ENCODE data around the gene ATG5. TPM values are rescaled to one million over a fixed set of nuclear protein-coding genes. Genes with fewer than 3 reads are reported as not detected.

ATG5 gene
- polyA plus RNA-seq, 1 of the 3 experiments (the other 2 are of a cell fraction): 15.5 TPM

DNA sequence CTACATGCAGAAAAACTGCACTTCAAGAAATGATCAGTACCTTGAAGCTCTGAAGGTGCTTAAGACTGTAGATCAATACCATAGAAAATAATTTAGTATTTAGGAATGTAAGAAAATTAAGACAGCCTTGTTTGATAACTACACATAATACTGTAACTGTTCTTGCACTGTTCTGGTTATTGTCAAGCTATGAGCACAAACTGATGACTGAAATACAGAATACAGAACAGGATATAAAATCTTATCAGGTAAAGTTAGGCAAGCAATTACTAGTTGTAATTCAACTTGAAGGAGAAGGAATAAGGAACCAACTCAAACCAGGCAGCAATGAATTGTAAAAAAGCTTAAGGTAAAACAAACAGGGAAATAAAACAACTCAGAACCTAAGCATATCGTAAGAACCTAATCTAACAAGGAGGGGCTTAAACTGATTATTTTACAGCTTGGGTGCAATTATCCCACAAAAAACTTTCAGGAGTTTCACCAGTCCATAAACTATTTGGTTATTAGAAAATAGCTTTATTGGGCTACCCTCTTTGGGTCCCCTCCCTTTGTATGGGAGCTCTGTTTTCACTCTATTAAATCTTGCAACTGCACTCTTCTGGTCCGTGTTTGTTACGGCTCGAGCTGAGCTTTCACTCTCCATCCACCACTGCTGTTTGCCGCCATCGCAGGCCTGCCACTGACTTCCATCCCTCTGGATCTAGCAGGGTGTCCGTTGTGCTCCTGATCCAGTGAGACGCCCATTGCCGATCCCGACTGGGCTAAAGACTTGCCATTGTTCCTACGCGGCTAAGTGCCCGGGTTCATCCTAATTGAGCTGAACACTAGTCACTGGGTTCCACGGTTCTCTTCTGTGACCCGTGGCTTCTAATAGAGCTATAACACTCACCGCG, 97.7 kb downstream of the ATG5 start:
- no peaks in the 10 kb centered on the region for H3K9me3 ChIP-seq
- ChIA-PET CTCF (no interaction called here), POLR2A (no interaction called here)
- no peaks in the 10 kb centered on the region for H4K20me1 ChIP-seq (ENCODE audit: insufficient read depth)
- H3K36me3 ChIP-seq (replicated peaks in 1 of 2; ENCODE audit: control insufficient read depth in 1 of 2, insufficient read depth in 2 of 2, low read length in 1 of 2): no peaks in the 10 kb centered on the region
- no peak overlapping the region for H2AFZ ChIP-seq (ENCODE audit: low read depth)
- H3K9me2 ChIP-seq: no peaks in the 10 kb centered on the region
- no peak for DNase-seq
- H3K27ac ChIP-seq (ENCODE audit: low read depth in 2 of 2, low read length in 1 of 2): no peak overlapping the region
- no peaks in the 10 kb centered on the region for H3F3A ChIP-seq (replicated peaks; ENCODE audit: insufficient read depth)
- H3K9ac ChIP-seq: no peak overlapping the region
- WGBS (ENCODE audit: low lambda C conversion rate): 98% methylated on average over 17 of the region's 17 CpGs
- TF ChIP-seq MEF2A (IDR thresholded peaks at IDR 0.05; ENCODE audit: borderline replicate concordance, low read depth) (no peak), CHD2 (IDR thresholded peaks at IDR 0.05; ENCODE audit: low read length, partially characterized antibody) (no peak), FOXM1 (IDR thresholded peaks at IDR 0.05; ENCODE audit: low read depth) (no peak), TAF1 (IDR thresholded peaks at IDR 0.05; ENCODE audit: borderline replicate concordance, low read depth, low read length) (no peak), TEAD4 (IDR thresholded peaks at IDR 0.05; ENCODE audit: borderline replicate concordance, insufficient read depth) (no peak), TCF12 (IDR thresholded peaks at IDR 0.05) (no peak)
- TF ChIP-seq, protein P1, sequence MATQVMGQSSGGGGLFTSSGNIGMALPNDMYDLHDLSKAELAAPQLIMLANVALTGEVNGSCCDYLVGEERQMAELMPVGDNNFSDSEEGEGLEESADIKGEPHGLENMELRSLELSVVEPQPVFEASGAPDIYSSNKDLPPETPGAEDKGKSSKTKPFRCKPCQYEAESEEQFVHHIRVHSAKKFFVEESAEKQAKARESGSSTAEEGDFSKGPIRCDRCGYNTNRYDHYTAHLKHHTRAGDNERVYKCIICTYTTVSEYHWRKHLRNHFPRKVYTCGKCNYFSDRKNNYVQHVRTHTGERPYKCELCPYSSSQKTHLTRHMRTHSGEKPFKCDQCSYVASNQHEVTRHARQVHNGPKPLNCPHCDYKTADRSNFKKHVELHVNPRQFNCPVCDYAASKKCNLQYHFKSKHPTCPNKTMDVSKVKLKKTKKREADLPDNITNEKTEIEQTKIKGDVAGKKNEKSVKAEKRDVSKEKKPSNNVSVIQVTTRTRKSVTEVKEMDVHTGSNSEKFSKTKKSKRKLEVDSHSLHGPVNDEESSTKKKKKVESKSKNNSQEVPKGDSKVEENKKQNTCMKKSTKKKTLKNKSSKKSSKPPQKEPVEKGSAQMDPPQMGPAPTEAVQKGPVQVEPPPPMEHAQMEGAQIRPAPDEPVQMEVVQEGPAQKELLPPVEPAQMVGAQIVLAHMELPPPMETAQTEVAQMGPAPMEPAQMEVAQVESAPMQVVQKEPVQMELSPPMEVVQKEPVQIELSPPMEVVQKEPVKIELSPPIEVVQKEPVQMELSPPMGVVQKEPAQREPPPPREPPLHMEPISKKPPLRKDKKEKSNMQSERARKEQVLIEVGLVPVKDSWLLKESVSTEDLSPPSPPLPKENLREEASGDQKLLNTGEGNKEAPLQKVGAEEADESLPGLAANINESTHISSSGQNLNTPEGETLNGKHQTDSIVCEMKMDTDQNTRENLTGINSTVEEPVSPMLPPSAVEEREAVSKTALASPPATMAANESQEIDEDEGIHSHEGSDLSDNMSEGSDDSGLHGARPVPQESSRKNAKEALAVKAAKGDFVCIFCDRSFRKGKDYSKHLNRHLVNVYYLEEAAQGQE (IDR thresholded peaks at IDR 0.05; ENCODE audit: low read depth, low read length): no peak
- TF ChIP-seq, protein P2, sequence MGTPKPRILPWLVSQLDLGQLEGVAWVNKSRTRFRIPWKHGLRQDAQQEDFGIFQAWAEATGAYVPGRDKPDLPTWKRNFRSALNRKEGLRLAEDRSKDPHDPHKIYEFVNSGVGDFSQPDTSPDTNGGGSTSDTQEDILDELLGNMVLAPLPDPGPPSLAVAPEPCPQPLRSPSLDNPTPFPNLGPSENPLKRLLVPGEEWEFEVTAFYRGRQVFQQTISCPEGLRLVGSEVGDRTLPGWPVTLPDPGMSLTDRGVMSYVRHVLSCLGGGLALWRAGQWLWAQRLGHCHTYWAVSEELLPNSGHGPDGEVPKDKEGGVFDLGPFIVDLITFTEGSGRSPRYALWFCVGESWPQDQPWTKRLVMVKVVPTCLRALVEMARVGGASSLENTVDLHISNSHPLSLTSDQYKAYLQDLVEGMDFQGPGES (IDR thresholded peaks at IDR 0.05; ENCODE audit: low read depth, low read length): no peak
- H3K4me1 ChIP-seq (ENCODE audit: control insufficient read depth in 1 of 2, insufficient read depth in 2 of 2, low read depth in 1 of 2, low read length in 1 of 2): peaks cover 0 to 4% of the 10 kb centered on the region in 2 experiments; a peak in 1 of 4 replicates
- H3K4me2 ChIP-seq: no peak overlapping the region
- H3K79me2 ChIP-seq (ENCODE audit: insufficient read depth): peaks cover 25% of the 10 kb centered on the region; the same call in 1 of the 2 replicates
- no peaks in the 10 kb centered on the region for H3K27me3 ChIP-seq (ENCODE audit: insufficient read depth)
- H3K4me3 ChIP-seq (ENCODE audit: low read depth in 2 of 2, low read length in 1 of 2): no peak overlapping the region

DNA sequence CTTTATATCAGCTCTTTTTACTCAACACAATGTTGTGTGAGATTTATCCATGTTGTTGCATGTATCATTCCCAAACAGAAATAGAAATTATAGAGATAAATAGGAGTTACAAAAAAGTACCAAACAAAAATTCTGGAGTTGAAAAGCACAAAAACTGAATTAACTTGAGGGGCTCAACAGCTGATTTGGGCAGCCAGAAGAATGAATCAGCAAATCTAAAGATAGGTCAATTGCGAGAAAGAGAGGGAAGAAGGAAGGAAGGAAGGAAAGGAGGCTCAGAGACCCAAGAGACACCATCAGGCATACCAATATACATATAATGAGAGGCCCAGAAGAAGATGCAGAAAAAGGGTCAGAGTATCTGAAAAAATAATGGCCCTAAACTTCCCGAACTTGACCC, 98.9 kb downstream of the ATG5 start:
- no peaks in the 10 kb centered on the region for H4K20me1 ChIP-seq (ENCODE audit: insufficient read depth)
- no peaks in the 10 kb centered on the region for H3K9me3 ChIP-seq
- no peaks in the 10 kb centered on the region for H3K9me2 ChIP-seq
- no peak overlapping the region for H3K4me3 ChIP-seq (ENCODE audit: low read depth in 2 of 2, low read length in 1 of 2)
- ChIA-PET CTCF (no interaction called here), POLR2A (no interaction called here)
- no peak overlapping the region for H3K4me2 ChIP-seq
- H3K27ac ChIP-seq (ENCODE audit: low read depth in 2 of 2, low read length in 1 of 2): peak overlapping the region; percentile 14 to 64; a peak in 2 of 4 replicates
- H2AFZ ChIP-seq (ENCODE audit: low read depth): no peak overlapping the region
- H3K79me2 ChIP-seq (ENCODE audit: insufficient read depth): peaks cover 25% of the 10 kb centered on the region; the same call in 1 of the 2 replicates
- H3K9ac ChIP-seq: no peak overlapping the region
- H3K27me3 ChIP-seq (ENCODE audit: insufficient read depth): no peaks in the 10 kb centered on the region
- H3F3A ChIP-seq (replicated peaks; ENCODE audit: insufficient read depth): peaks cover 3% of the 10 kb centered on the region
- WGBS (ENCODE audit: low lambda C conversion rate): 87% methylated on average over 2 of the region's 2 CpGs
- no peak for TF ChIP-seq EZH2phosphoT487 (IDR thresholded peaks at IDR 0.05; ENCODE audit: borderline replicate concordance, low read depth)
- TF ChIP-seq RAD21 (IDR thresholded peaks at IDR 0.05; ENCODE audit: low read length): no peak
- no peak for DNase-seq
- H3K4me1 ChIP-seq (ENCODE audit: control insufficient read depth in 1 of 2, insufficient read depth in 2 of 2, low read depth in 1 of 2, low read length in 1 of 2): peaks cover 0 to 4% of the 10 kb centered on the region in 2 experiments; a peak in 1 of 4 replicates
- H3K36me3 ChIP-seq (replicated peaks in 1 of 2; ENCODE audit: control insufficient read depth in 1 of 2, insufficient read depth in 2 of 2, low read length in 1 of 2): no peaks in the 10 kb centered on the region

All from SK-N-SH (cell line).